GM19099 (cell line): ENCODE results near the gene VPS45.

Experiments
- POLR2A ChIP-seq: IDR thresholded peaks from 3 replicates; pipeline ENCODE4 v1.6.1; 2011; ENCODE audit warnings: low read depth; ENCODE audit not compliant: insufficient read length; ENCODE audit errors: extremely low read depth

Gene VPS45

GRCh38 chr1:150161747-150162581 lies 94.4 kb downstream of the VPS45 start:
- peak; percentile 65 for TF ChIP-seq POLR2A

DNA sequence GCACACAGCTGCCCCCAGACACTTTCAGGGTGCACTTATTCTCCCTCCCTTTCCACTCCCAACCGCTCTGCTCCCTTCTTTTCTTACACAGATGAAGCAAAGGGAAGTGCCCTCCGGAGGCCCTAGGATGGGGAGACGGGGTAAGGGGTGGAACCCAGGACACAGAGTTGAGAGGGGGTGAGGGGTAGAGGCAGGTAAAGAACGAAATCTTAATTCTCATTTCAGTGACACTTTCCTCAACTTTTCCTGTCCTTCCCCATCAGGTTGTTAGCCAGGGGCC lies 94.9 kb downstream of the VPS45 start:
- TF ChIP-seq POLR2A, result no peak

- peak; percentile 66 for TF ChIP-seq POLR2A
Observed at GRCh38 chr1:150162862-150163706, 95.5 kb downstream of the VPS45 start.

- TF ChIP-seq POLR2A, result no peak
Observed at GRCh38 chr1:150164224-150164623, 96.6 kb downstream of the VPS45 start.

- TF ChIP-seq POLR2A, result peak; percentile 24
Observed at GRCh38 chr1:150164779-150165178, 97.2 kb downstream of the VPS45 start.

DNA sequence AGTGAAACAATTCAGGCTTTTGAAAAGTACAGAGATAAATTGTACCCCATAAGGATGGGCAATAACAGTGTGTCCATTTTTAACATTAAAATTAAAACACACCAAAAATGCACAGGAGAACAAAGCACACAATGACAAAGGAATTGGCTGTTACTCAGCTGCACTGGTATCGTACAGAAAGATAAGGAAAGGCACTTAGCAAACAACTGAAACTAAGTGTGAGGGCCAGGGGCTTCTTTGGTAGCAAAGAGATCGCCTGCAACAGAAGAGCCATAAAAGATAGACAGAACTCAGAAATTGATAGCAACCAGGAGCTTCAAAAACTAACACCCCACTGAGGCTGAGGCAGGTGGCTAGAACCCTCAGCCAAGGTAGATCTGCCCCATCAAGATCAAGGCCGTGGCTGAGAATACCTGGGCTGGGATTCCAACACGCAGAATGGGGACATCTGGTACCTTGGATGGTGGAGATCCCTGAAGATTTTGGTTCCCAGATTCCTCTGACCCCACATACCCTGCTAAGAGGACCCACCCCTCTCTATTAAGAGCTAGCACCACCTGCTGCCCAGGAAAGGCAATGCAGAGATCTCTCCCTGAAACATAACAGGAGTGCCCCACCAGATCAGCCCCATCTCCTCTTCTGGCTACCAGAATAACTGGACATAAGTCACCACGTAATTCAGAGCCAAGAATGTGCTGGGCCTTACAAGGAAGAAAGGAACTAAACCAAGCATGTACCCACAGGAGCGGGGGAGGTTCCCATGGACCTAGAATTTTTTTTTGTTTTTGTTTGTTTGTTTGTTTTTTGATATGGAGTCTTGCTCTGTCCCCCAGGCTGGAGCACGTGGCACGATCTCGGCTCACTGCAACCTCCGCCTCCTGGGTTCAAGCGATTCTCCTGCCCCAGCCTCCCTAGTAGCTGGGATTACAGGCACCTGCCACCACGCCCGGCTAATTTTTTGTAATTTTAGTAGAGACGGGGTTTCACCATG lies 98.3 kb downstream of the VPS45 start:
- TF ChIP-seq POLR2A, result no peak

- no peak for TF ChIP-seq POLR2A
Observed at GRCh38 chr1:150168960-150169601, 101.5 kb downstream of the VPS45 start.

GRCh38 chr1:150171801-150172200 lies 104.2 kb downstream of the VPS45 start:
- no peak for TF ChIP-seq POLR2A

DNA sequence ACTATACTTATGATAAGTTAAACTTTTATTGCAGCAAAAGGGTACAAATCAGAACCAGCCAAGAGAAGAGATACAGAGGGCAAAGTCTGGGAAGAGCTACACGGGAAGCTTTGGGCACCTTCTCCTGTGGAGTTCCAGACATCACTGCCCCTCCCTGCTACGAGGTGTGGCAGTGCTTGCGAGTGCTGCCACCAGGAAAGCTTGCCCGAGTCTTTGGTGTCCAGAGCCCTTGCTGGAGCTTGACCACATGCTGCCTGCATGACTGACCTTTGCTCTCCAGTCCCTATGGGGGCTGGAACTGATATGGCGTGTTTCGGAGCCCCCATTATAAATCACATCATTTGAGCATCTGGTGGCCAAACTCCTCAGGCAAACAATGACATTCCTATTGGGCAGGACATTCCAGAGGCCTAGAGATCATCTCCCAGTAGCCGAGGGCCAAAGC lies 105.6 kb downstream of the VPS45 start:
- TF ChIP-seq POLR2A, result no peak

DNA sequence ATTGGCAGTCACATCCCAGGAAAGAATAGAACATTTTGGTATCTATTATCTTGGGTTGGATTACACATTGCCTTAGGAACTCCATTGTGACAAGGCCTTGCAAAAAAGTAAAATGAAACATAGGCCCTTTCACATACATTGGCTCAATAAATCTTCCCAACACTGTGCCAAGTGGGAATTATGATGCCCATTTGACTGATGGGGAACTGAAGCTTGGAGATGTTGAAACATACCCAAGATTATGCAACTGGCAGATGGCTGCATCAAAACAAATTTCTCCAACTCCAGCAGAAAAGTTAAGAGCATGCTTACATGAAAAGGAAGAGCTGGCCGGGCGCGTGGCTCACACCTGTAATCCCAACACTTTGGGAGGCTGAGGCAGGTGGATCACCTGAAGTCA lies 109.0 kb downstream of the VPS45 start:
- no peak for TF ChIP-seq POLR2A

DNA sequence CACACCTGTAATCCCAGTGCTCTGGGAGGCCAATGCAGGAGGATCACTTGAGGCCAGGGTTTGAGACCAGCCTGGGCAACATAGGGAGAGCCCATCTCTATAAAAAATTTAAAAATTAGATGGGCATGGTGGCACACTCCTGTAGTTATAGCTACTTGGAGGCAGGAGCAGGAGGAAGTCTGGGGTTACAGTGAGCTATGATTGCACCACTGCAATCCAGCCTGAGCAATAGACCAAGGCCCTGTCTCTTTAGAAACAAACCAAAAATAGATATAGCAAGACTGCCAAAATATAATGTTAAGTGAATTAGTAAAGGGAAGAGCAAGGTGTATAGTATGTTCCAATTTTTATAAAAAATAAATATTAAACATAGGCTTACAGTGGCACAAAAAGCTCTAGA lies 111.0 kb downstream of the VPS45 start:
- no peak for TF ChIP-seq POLR2A

GRCh38 chr1:150179867-150180266 lies 112.3 kb downstream of the VPS45 start:
- no peak for TF ChIP-seq POLR2A

DNA sequence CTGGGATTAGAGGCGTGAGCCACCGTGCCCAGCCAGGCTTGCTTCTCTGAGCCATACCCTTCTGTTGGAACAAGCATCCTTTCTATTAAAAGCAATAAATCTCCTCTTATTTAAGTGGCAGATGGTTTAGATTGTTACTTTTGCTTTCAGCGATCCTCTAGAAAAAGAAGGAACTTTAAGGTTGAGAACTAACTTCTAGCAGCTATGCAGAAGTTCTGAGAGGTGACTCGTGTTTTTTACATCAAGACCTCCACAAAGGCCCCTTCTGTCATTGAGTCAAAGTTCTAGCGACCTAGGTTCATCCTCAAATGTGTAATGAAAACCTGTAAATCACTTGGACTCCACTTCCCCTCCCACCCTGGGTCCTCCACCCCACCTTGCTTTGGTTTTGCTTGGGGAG lies 112.9 kb downstream of the VPS45 start:
- TF ChIP-seq POLR2A, result no peak

DNA sequence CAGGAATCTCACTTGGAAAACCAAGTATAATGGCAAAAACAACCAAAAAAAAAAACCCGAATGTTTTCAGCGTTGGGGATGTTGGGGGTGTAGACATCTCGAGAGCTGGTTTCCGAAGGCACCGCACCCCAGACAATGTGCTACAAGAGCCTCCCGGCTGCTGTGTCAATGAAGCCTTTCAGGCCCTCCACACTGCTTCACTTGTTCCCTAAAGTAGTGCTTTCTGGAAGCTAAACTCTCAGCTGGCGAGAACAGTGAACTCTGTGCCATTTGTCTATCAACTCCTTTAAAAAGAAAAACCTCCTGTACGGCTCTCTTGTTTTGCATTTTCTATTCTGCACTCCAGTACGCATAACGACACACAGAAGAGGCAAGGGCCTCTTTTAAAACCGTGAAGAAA lies 114.7 kb downstream of the VPS45 start:
- TF ChIP-seq POLR2A, result no peak
